Ovary (tissue), 9 donors: ENCODE results near the gene USP46. TPM values are rescaled to one million over a fixed set of nuclear protein-coding genes. Genes with fewer than 3 reads are reported as not detected.

Experiments
- DNase-seq, 5 donors: peaks; one replicate each; pipeline ENCODE4 v3.0.0-alpha.2; 2019 to 2020
- H3K27ac ChIP-seq, 2 donors: fragments of 200-600 bp; one replicate each; pipeline versions ENCODE4 v1.5.1 to v1.8.0; 2019 to 2022
- H3K27me3 ChIP-seq: fragments of 200-600 bp; one replicate; pipeline ENCODE4 v1.8.0; 2022
- H3K36me3 ChIP-seq: fragments of 200-600 bp; sonication (generic); one replicate; pipeline ENCODE4 v1.5.1; 2019
- H3K4me1 ChIP-seq: one replicate; pipeline ENCODE4 v1.8.1; 2013; ENCODE audit warnings: mild to moderate bottlenecking, moderate library complexity; ENCODE audit not compliant: insufficient read depth
- H3K4me3 ChIP-seq: fragments of 200-600 bp; sonication (generic); one replicate; pipeline ENCODE4 v1.5.1; 2017
- H3K9me3 ChIP-seq, 2 donors: fragments of 200-600 bp in 1 of 2; sonication (generic) in 1 of 2; one replicate each; pipeline versions ENCODE4 v1.5.1 to v1.8.1; 2013 to 2019; ENCODE audit warnings: mild to moderate bottlenecking in 1 of 2, moderate library complexity in 1 of 2
- EP300 ChIP-seq: sonication (generic); formaldehyde crosslinking; IDR thresholded peaks from one replicate; pipeline ENCODE4 v1.6.1; 2017; ENCODE audit warnings: antibody characterized with exemption
- POLR2A ChIP-seq: fragments of 450-650 bp; IDR thresholded peaks from one replicate; pipeline ENCODE4 v1.6.1; 2017; ENCODE audit warnings: antibody characterized with exemption, mild to moderate bottlenecking, moderate library complexity
- WGBS, 3 donors: extraction: QIAGEN DNeasy Blood & Tissue Kit in 1 of 3; methylation state at CpG; one replicate each; pipeline versions ENCODE4 v1.1.5 to v1.1.7; 2013 to 2017; 5-methylcytosine and 5-hydroxymethylcytosine counted together
- intact Hi-C, 4 donors: fragments of 100-400 bp; cut with DNase I; formaldehyde crosslinking; loops; one replicate each; pipeline versions ENCODE4 v1.11.0 to v1.15.1; 2022 to 2023
- polyA plus RNA-seq, 2 donors: library from polyadenylated mRNA; stranded (reverse); fragments of 200-250 nt in 1 of 2; fragments of 350-450 nt in 1 of 2; fragmentation: Illumina TruSeq in 1 of 2; extraction: RNeasy Lipid Tissue Mini Kit (QIAGEN cat#74804) in 1 of 2; gene quantifications; one replicate each; pipeline ENCODE4 v1.2.3, GENCODE V29; 2013 to 2014
- total RNA-seq, 7 donors: library from RNA; depleted of rRNA in 2 of 7; stranded (reverse); fragments of >200 nt in 2 of 7; fragmentation: NEBNext Ultra II Directional in 3 of 7; extraction: Animal tissue kit (Norgen Biotek cat#: 25700) in 3 of 7; gene quantifications; one replicate each; pipeline versions ENCODE4 v1.1.0 to v1.2.4, GENCODE V29; 2016 to 2023
- TF ChIP-seq, protein P1 (sequence below), 3 donors: fragments of 450-650 bp in 2 of 3; fragments of 200-600 bp in 1 of 3; IDR thresholded peaks; one replicate each; pipeline versions ENCODE4 v1.5.1 to v1.8.0; 2016 to 2022; ENCODE audit warnings: antibody characterized with exemption in 3 of 3, mild to moderate bottlenecking in 1 of 3
- donor health status: DM: no; HTN: no; CAD: no; lungs with moderate emphysema.
- donor health status: DM: no; HTN: no; CAD: no.
- donor health status: Bipolar disorder and iron deficiency.
- donor health status: DM: yes; HTN: yes; CAD: no.
- donor health status: DM: no; HTN: no; CAD: no.
- donor health status: DM: yes; HTN: yes; CAD: no.

The USP46 gene
- total and polyA plus RNA-seq, 9 donors = 7.6 to 51.6 (median 26.9) TPM

DNA sequence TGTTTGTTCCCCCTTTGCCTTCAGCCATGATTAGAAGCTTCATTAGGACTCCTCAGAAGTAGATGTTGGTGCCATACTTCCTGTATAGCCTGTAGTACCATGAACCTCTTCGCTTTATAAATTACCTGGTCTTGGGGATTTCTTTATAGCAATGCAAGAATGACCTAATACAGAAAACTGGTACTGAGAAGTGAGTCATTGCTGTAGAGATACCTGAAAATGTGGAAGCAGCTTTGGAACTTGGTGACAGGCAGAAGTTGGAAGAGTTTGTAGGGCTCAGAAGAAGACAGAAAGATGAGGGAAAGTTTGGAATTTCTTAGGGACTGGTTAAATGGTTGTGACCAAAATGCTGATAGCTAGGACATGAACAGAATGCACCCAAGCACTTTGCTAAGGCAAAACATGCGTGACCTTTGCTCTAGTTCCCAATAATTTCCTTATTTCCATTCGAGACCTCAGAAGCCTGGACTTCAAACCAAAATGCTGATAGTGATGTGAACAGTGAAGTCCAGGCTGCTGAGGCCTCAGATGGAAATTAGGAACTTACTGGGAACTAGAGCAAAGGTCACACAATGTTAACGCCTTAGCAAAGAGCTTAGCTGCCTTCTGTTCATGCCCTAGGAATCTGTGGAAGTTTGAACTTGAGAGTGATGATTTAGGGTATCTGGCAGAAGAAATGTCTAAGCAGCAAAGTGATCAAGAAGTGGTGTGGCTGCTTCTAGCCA lies 3.0 kb upstream of the USP46 start:
- WGBS, 3 donors = 85 to 89% (median 89%) methylated on average over 4 of the region's 4 CpGs
- Histone ChIP-seq H3K4me3 (no peak overlapping the region), H3K36me3 (no peaks in the 10 kb centered on the region), H3K9me3 (no peaks in the 10 kb centered on the region), H3K4me1 (peaks cover 8% of the 10 kb centered on the region), H3K27me3 (no peaks in the 10 kb centered on the region), H3K27ac (no peak overlapping the region)
- no peak for DNase-seq
- intact Hi-C loops = no loop called here
- TF ChIP-seq, protein P1, sequence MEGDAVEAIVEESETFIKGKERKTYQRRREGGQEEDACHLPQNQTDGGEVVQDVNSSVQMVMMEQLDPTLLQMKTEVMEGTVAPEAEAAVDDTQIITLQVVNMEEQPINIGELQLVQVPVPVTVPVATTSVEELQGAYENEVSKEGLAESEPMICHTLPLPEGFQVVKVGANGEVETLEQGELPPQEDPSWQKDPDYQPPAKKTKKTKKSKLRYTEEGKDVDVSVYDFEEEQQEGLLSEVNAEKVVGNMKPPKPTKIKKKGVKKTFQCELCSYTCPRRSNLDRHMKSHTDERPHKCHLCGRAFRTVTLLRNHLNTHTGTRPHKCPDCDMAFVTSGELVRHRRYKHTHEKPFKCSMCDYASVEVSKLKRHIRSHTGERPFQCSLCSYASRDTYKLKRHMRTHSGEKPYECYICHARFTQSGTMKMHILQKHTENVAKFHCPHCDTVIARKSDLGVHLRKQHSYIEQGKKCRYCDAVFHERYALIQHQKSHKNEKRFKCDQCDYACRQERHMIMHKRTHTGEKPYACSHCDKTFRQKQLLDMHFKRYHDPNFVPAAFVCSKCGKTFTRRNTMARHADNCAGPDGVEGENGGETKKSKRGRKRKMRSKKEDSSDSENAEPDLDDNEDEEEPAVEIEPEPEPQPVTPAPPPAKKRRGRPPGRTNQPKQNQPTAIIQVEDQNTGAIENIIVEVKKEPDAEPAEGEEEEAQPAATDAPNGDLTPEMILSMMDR (IDR thresholded peaks at IDR 0.05) = no peak
- TF ChIP-seq EP300 (no peak), POLR2A (no peak)

DNA sequence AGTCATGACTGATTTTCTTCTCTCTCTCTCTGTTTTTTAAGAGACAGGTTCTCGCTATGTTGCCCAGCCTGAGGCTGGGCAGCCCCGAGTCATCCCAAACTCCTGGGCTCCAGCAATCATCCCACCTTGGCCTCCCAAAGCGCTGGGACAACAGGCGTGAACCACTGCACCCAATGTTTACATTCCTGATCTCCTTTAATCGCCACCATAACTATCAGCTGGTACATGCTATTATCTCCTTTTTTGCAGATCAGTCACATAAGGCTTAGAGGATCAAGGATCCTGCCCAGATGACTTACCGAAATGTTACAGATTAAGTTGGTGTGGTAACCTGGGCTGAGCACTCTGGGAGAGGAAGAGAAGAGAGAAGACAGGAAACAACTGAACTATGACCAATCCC lies 1.5 kb upstream of the USP46 start:
- Histone ChIP-seq H3K9me3 (no peaks in the 10 kb centered on the region), H3K27ac (no peak overlapping the region), H3K27me3 (no peaks in the 10 kb centered on the region), H3K4me3 (no peak overlapping the region), H3K4me1 (peaks cover 11% of the 10 kb centered on the region), H3K36me3 (no peaks in the 10 kb centered on the region)
- intact Hi-C loops = no loop called here
- DNase-seq = no peak
- WGBS, 3 donors = 92 to 94% (median 93%) methylated on average over 6 of the region's 6 CpGs
- TF ChIP-seq POLR2A (no peak), EP300 (no peak)
- TF ChIP-seq, protein P1 (IDR thresholded peaks at IDR 0.05) = no peak

DNA sequence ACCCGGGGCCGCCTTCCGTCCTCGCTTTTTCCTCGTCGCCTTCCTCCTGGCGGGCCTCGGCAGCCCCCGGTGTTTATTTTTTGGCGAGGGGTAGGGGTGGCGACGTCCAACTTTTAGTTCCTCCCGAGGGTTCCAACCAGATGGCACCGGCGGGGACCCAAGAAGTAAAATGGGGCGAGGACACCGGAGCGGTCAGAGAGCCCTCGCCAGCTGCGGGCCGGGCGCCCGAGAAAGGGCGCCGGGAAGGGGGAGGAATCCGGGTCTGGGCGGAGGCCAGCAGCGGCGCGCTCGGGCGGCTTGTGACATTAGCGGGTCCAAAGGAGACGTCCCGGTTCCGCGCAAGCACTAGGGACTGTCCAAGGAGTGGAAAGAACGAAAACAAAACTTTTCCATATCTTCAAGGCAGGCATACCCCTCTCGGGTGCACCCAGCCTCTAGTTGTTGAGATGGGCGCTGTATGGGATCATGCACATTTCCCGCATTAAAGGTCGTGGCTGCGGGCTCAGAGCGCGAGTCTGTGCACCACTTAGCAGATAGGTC lies 691 bp upstream of the USP46 start:
- 0 to 1% (median 0%) methylated on average over 44 to 45 of the region's 45 CpGs for WGBS, 3 donors
- peak overlapping the region; percentile 86 to 92 for H3K27ac ChIP-seq
- intact Hi-C loops = loop anchor here in 2 of 4 donors (5.0 to 10.0 kb wide), 2 partner anchors 53 to 205 kb away; partner anchors contain the start of gene RASL11B (in 1 of the 2)
- no peaks in the 10 kb centered on the region for H3K9me3 ChIP-seq
- H3K4me1 ChIP-seq = peaks cover 11% of the 10 kb centered on the region
- H3K36me3 ChIP-seq = no peaks in the 10 kb centered on the region
- H3K4me3 ChIP-seq = peak overlapping the region; percentile 83
- peak; percentile 63 to 79 (median 77) for DNase-seq
- H3K27me3 ChIP-seq = no peaks in the 10 kb centered on the region
- TF ChIP-seq EP300 = no peak
- TF ChIP-seq, protein P1 (IDR thresholded peaks at IDR 0.05) = peak in 1 of 3 donors; percentile 11

DNA sequence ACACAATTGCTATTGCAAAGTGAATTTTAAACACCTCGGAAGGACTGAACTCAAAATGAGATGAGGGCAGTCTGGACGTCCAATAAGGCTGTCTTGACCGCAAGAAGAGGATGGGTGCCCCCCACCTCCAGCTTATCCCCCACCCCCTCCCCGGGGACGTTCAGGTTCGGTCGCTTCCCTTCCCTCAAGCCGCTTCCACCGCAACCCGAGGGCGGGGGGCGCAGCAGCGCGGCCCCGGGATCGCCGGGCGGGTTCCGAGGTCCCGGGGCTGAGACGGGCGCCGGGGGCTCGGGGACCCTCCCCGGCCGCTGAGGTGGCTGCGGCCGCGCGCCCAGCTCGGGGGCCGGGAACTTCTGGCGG lies 480 bp downstream of the USP46 start:
- peak in 4 of 5 donors; percentile 15 to 54 (median 36) for DNase-seq
- H3K27me3 ChIP-seq = no peaks in the 10 kb centered on the region
- H3K36me3 ChIP-seq = no peaks in the 10 kb centered on the region
- intact Hi-C loops = loop anchor here in 2 of 4 donors (5.0 to 10.0 kb wide), 2 partner anchors 54 to 206 kb away; partner anchors contain the start of gene RASL11B (in 1 of the 2)
- WGBS, 3 donors = 0 to 2% (median 1%) methylated on average over 25 to 33 of the region's 33 CpGs
- H3K27ac ChIP-seq = peak overlapping the region; percentile 86 to 92
- peak overlapping the region; percentile 83 for H3K4me3 ChIP-seq
- no peaks in the 10 kb centered on the region for H3K9me3 ChIP-seq
- TF ChIP-seq, protein P1 (IDR thresholded peaks at IDR 0.05) = no peak
- peaks cover 11% of the 10 kb centered on the region for H3K4me1 ChIP-seq
